Caki2 (cell line): ENCODE measurements around the gene FBXO46. TPM values are rescaled to one million over a fixed set of nuclear protein-coding genes. Genes with fewer than 3 reads are reported as not detected.
A peak's percentile ranks its signal among the peaks of the same experiment; 100 is the strongest.
"Not testable (repeated sequence)": the region's sequence is repeated elsewhere in the genome, so short reads cannot be mapped to it uniquely, and the experiment has no call there.

Experiments
- DNase-seq: peaks from one replicate; pipeline ENCODE4 v3.0.0-alpha.2; 2015; ENCODE audit warnings: low read depth
- in situ Hi-C: cut with HindIII; loops from 2 replicates; pipeline ENCODE4 v1.10.0; 2016; ENCODE audit warnings: low sequenced_read_pairs, low pct_unique_long_range_greater_than_20kb, mixed read lengths
- total RNA-seq: library from RNA; depleted of rRNA; stranded (reverse); fragments of >200 nt; shearing (Covaris generic); gene quantifications from 2 replicates; pipeline ENCODE4 v1.2.3, GENCODE V29; 2014; ENCODE audit warnings: low replicate concordance

Gene FBXO46
- total RNA-seq, 1 experiment from 2014 or later = 21.0 TPM

DNA sequence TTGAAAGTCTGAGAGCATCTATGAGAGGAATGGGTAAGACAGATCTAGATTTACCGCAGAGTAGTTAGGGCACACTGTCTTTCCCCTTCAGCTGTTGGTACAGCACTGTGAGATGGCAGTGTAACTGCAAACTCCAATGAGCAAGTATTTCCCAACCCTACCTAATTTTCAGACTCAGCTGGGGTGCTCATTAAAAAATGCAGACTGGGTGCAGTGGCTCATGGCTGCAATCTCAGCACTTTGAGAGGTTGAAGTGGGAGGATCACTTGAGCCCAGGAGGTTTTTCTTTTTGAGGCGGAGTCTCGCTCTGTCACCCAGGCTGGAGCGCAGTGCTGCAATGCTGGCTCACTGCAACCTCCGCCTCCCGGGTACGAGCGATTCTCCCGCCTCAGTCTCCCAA lies 25.6 kb downstream of the FBXO46 start:
- in situ Hi-C loops = no loop called here
- DNase-seq = no peak

DNA sequence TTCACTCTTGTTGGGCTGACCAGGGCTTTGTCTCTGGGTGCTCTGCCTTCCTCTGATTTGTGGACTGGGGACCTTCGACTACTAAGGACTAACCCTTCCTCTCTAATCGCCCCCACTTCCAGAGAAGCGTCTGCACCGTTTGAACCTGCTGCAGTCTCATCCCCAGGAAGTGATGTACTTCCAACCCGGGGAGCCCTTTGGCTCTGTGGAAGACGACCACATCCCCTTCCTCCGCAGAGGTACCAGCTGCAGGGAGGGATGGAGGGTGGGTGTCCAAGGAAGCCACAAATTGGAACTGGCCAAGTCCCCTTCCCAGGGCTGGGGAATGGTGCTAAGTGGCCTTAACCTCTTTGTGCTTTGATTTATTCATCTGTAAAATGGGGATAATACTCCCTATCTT lies 29.0 kb downstream of the FBXO46 start:
- no peak for DNase-seq

GRCh38 chr19:45693106-45693788 lies 37.4 kb downstream of the FBXO46 start:
- DNase-seq = peak; percentile 80
- in situ Hi-C loops = no loop called here

More for the DNA sequence above, 29.0 kb downstream of the FBXO46 start:
- in situ Hi-C loops = no loop called here

DNA sequence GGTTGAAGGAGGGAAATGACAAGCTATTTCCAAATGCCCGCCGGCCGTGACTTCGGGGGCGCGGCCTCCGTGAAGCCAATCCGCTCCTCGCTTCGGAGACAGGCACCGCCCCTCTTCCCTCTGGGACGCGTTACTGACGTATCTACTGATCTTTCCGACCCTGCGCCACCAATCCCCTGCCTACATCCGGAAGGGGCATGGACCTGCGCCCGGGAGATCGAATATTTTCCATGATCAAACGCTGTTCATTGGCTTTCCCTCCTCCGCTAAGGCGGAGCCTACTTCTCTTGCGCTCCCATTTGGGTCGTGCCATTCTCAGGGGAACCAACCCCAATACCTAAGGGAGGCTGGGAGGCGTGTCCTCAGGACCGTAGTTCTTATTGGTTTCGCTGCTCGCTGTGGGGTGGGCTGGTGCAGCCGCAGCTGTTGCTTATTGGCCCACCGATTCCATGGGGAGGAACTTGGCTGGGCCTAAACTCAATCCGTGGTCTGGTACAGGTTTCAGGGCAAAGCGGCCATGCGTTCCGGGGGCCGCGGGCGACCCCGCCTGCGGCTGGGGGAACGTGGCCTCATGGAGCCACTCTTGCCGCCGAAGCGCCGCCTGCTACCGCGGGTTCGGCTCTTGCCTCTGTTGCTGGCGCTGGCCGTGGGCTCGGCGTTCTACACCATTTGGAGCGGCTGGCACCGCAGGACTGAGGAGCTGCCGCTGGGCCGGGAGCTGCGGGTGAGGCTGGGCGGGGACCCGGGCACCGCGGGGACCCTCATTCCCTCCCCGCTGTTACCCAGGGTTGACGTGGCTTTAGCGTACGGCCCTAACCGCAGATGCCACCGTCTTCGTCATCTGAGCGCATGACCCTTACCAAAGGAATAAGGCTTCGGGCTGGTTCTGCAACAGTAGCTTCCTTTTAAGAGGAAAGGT lies 38.2 kb downstream of the FBXO46 start, which contains the start of gene QPCTL:
TSS of gene QPCTL (plus strand) at position 480 of the 919 bp plus-strand sequence. CDS start at position 518, 38 bp downstream.
- in situ Hi-C loops = no loop called here
- peak; percentile 100 for DNase-seq

- DNase-seq = peak; percentile 98
- in situ Hi-C loops = no loop called here
Observed at GRCh38 chr19:45691516-45692186, 39.0 kb downstream of the FBXO46 start, which contains the start of gene SNRPD2. SNRPD2 (minus strand) TSS chr19:45691953; CDS start chr19:45691888, 65 bp downstream.

DNA sequence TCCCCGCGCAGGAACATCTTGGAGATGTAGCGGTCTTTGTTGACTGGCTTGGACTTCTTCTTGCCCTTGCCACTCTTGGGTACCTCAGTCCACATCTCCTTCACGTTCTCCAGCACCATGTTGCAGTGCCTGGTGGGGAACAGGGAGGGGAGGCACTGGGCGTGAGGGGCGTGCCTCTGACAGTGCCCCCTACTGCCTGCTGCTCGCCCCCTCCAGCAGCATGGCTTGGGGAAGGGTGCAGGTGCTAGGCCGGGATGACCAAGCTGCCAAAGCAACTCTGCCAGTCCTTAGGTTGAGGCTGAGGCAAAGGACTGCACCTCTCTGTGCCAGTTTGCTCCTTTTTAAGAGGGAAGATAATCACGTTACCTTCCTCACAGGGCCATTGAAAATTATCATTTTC lies 43.1 kb downstream of the FBXO46 start:
- no peak for DNase-seq
- in situ Hi-C loops = no loop called here

- DNase-seq, in situ Hi-C loops: not testable (repeated sequence)
Observed at GRCh38 chr19:45685045-45685444, 45.7 kb downstream of the FBXO46 start.

DNA sequence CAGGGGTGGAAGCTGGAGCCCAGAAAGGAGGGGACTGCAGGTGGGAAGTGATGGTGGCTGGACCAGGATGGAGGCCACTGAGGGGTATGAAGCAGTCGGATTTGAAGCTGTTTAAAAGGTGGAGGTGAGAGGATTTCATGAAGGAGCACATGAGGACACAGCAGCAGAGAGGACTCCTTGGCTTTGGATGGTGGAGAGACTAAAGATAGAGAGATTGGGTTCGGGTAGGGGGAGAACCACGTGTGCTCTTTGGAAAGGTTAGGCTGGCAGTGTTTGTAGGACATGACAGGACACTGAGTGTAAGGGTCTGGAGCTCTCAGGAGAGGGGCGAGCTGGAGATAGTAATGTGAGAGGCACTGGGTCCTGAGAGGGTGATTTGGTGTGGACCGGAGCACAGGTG lies 47.8 kb downstream of the FBXO46 start:
- DNase-seq = no peak
- in situ Hi-C loops = no loop called here

DNA sequence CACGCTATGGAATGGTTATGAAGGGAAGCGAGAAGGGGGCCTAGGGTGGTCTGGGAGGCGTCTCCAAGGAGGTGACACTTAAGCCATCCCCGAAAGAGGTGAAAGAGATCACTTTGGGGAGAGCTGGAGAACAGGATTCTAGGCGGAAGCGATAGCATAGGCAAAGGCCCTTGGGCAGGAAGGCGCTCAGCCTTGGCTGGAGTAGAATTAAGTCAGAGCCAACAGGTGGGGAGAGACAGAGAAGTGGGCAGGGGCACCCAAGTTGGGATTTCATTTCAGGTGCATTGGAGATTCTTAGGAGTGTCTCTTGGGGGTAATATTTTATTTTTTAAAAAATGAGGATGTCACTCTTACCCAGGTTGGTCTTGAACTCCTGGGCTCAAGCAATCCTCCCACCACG lies 48.6 kb downstream of the FBXO46 start:
- in situ Hi-C loops = no loop called here
- no peak for DNase-seq

- peak; percentile 93 for DNase-seq
- in situ Hi-C loops = no loop called here
Observed at GRCh38 chr19:45681391-45682015, 49.2 kb downstream of the FBXO46 start.

GRCh38 chr19:45677351-45678230 lies 53.1 kb downstream of the FBXO46 start:
- in situ Hi-C loops = no loop called here
- DNase-seq = peak; percentile 38

DNA sequence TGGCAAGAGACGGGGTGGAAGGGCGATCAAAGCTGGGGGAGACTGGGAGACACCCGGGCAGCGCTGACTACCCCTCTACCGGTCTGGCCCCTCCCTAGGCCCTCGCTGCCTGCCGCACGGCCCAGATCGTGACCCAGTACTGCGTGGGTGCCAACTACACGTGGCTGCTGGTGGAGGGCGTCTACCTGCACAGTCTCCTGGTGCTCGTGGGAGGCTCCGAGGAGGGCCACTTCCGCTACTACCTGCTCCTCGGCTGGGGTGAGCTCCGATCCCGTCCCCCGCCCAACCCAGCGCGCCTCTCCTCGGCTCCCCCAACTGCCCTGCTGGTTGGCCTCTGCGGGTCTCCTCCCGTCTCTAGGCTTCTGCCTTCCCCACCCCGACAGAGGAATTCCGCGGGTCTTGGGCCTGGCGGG lies 53.8 kb downstream of the FBXO46 start:
- DNase-seq = no peak
- in situ Hi-C loops = no loop called here

DNA sequence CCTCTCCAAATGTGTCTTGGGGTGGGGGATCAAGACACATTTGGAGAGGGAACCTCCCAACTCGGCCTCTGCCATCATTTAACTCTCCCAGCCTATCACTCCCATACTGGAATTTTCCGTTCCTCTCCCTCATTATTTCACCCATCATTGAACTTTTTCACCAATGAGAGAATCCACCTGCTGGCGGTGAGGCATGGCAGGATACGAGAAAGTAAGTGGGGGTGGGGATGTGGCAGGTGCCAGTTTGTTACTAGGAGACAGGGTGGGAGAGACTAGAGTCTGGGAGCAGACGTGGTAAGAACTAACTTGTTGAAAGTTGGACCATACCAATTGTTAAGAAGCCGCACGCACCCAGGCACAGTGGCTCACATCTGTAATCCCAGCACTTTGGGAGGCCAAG lies 55.8 kb downstream of the FBXO46 start:
- no peak for DNase-seq
- in situ Hi-C loops = no loop called here

- DNase-seq = peak; percentile 91
- in situ Hi-C loops = no loop called here
Observed at GRCh38 chr19:45670670-45671453, 59.8 kb downstream of the FBXO46 start.

DNA sequence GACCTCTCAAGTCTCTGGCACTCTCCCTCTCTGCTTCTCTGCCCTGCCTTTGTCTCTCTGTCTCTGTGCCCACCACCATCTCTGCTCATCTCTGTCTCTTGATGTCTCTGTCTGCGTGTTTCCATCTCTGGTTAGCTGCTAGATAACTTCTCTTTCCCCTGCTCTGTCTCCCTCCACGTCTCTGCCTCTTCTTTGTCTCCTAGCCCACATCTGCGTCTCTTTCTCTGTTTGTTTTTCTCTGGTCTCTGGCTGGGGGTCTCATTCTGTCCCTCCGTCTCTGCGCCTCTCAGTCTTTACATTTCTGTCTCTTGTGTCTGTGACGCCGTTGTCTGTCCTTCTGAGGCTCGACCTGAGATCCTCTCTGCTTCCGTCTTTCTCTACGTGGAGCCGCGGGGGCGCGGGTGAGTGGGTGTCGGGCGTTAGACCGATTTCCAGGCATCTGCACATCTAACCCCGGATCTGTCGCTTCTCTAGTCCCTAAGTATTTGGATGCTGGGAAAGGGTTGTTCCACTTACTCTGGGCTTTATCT lies 62.3 kb downstream of the FBXO46 start:
- in situ Hi-C loops = no loop called here
- no peak for DNase-seq

- in situ Hi-C loops = no loop called here
- peak; percentile 92 for DNase-seq
Observed at GRCh38 chr19:45667620-45668341, 62.9 kb downstream of the FBXO46 start, which contains the start of gene GIPR. GIPR (plus strand) TSS chr19:45668221; CDS start chr19:45669521, 1,300 bp downstream.
